Activated T-cell treated with anti-CD3 and anti-CD28 coated beads, Interleukin-2, amount 50 U/mL, for 24 hours (primary cell): ENCODE results near the gene SLC35F1.
"Not testable (repeated sequence)": the region's sequence is repeated elsewhere in the genome, so short reads cannot be mapped to it uniquely, and the experiment has no call there.

Experiments
- DNase-seq: peaks from one replicate; pipeline ENCODE4 v3.0.0-alpha.2; 2020
- H3K27ac Mint-ChIP-seq: 2 replicates; pipeline ENCODE4 v1.8.0; 2020; ENCODE audit warnings: mild to moderate bottlenecking, mixed read lengths
- H3K27me3 Mint-ChIP-seq: 2 replicates; pipeline ENCODE4 v1.8.0; 2020; ENCODE audit warnings: mixed read lengths
- H3K36me3 Mint-ChIP-seq: 2 replicates; pipeline ENCODE4 v1.8.0; 2020; ENCODE audit warnings: low read depth, mixed read lengths
- H3K4me1 Mint-ChIP-seq: 2 replicates; pipeline ENCODE4 v1.8.0; 2020; ENCODE audit warnings: low read depth, mixed read lengths
- H3K4me3 Mint-ChIP-seq: 2 replicates; pipeline ENCODE4 v1.8.0; 2020; ENCODE audit warnings: mild to moderate bottlenecking, moderate library complexity, mixed read lengths
- H3K9me3 Mint-ChIP-seq: 2 replicates; pipeline ENCODE4 v1.8.0; 2020; ENCODE audit warnings: mixed read lengths

SLC35F1 gene

GRCh38 chr6:117947234-117947633, 40.2 kb downstream of the SLC35F1 start:
- Mint-ChIP-seq H3K4me3 (no peak overlapping the region), H3K27me3 (peaks cover 21% of the 10 kb centered on the region), H3K9me3 (no peaks in the 10 kb centered on the region), H3K27ac (no peak overlapping the region), H3K4me1 (no peaks in the 10 kb centered on the region), H3K36me3 (no peaks in the 10 kb centered on the region)
- DNase-seq = no peak

- DNase-seq = no peak
- Mint-ChIP-seq H3K27ac (no peak overlapping the region), H3K9me3 (no peaks in the 10 kb centered on the region)
Observed at GRCh38 chr6:117951783-117952182, 44.7 kb downstream of the SLC35F1 start.

GRCh38 chr6:117955684-117956256, 48.7 kb downstream of the SLC35F1 start:
- Mint-ChIP-seq H3K4me1 (no peaks in the 10 kb centered on the region), H3K9me3 (no peaks in the 10 kb centered on the region), H3K36me3 (no peaks in the 10 kb centered on the region), H3K27ac (no peak overlapping the region), H3K27me3 (peaks cover 3% of the 10 kb centered on the region), H3K4me3 (no peak overlapping the region)
- no peak for DNase-seq

More at GRCh38 chr6:117951783-117952182, 44.7 kb downstream of the SLC35F1 start:
- H3K4me3 Mint-ChIP-seq = no peak overlapping the region
- H3K27me3 Mint-ChIP-seq = peaks cover 7% of the 10 kb centered on the region
- no peaks in the 10 kb centered on the region for H3K4me1 Mint-ChIP-seq
- H3K36me3 Mint-ChIP-seq = no peaks in the 10 kb centered on the region

GRCh38 chr6:117956386-117956785, 49.3 kb downstream of the SLC35F1 start:
- Mint-ChIP-seq H3K36me3 (no peaks in the 10 kb centered on the region), H3K9me3 (no peaks in the 10 kb centered on the region), H3K27me3 (peaks cover 3% of the 10 kb centered on the region), H3K27ac (no peak overlapping the region), H3K4me1 (no peaks in the 10 kb centered on the region), H3K4me3 (no peak overlapping the region)
- DNase-seq = no peak

- no peak for DNase-seq
- Mint-ChIP-seq H3K36me3 (no peaks in the 10 kb centered on the region), H3K27me3 (peaks cover 3% of the 10 kb centered on the region), H3K4me1 (no peaks in the 10 kb centered on the region), H3K9me3 (no peaks in the 10 kb centered on the region), H3K27ac (no peak overlapping the region), H3K4me3 (no peak overlapping the region)
Observed at GRCh38 chr6:117958536-117958935, 51.5 kb downstream of the SLC35F1 start.

GRCh38 chr6:117960877-117961276, 53.8 kb downstream of the SLC35F1 start:
- H3K27me3 Mint-ChIP-seq = peaks cover 7% of the 10 kb centered on the region
- H3K4me3 Mint-ChIP-seq = no peak overlapping the region
- H3K36me3 Mint-ChIP-seq = no peaks in the 10 kb centered on the region
- no peaks in the 10 kb centered on the region for H3K4me1 Mint-ChIP-seq
- DNase-seq = no peak
- H3K27ac Mint-ChIP-seq = no peak overlapping the region
- peaks cover 8% of the 10 kb centered on the region for H3K9me3 Mint-ChIP-seq

GRCh38 chr6:117961301-117961700, 54.2 kb downstream of the SLC35F1 start:
- H3K4me1 Mint-ChIP-seq = no peaks in the 10 kb centered on the region
- no peak for DNase-seq
- peaks cover 11% of the 10 kb centered on the region for H3K9me3 Mint-ChIP-seq
- H3K36me3 Mint-ChIP-seq = no peaks in the 10 kb centered on the region
- no peak overlapping the region for H3K4me3 Mint-ChIP-seq
- H3K27ac Mint-ChIP-seq = no peak overlapping the region
- H3K27me3 Mint-ChIP-seq = peaks cover 7% of the 10 kb centered on the region

GRCh38 chr6:117965763-117966162, 58.7 kb downstream of the SLC35F1 start:
- H3K4me1 Mint-ChIP-seq, H3K27ac Mint-ChIP-seq, H3K36me3 Mint-ChIP-seq, DNase-seq, H3K4me3 Mint-ChIP-seq: not testable (repeated sequence)
- Mint-ChIP-seq H3K27me3 (peaks cover 10% of the 10 kb centered on the region), H3K9me3 (peaks cover 11% of the 10 kb centered on the region)

GRCh38 chr6:117971637-117972036, 64.6 kb downstream of the SLC35F1 start:
- Mint-ChIP-seq H3K9me3 (peaks cover 7% of the 10 kb centered on the region), H3K4me3 (no peak overlapping the region), H3K4me1 (no peaks in the 10 kb centered on the region), H3K27ac (no peak overlapping the region), H3K36me3 (no peaks in the 10 kb centered on the region), H3K27me3 (peaks cover 23% of the 10 kb centered on the region)
- no peak for DNase-seq

- no peak overlapping the region for H3K4me3 Mint-ChIP-seq
Observed at GRCh38 chr6:117974914-117975627, 68.0 kb downstream of the SLC35F1 start.

GRCh38 chr6:117976030-117976651, 69.1 kb downstream of the SLC35F1 start:
- Mint-ChIP-seq H3K27ac (no peak overlapping the region), H3K4me3 (no peak overlapping the region), H3K4me1 (no peaks in the 10 kb centered on the region), H3K36me3 (no peaks in the 10 kb centered on the region), H3K27me3 (peaks cover 30% of the 10 kb centered on the region), H3K9me3 (peaks cover 7% of the 10 kb centered on the region)
- no peak for DNase-seq

More at GRCh38 chr6:117974914-117975627, 68.0 kb downstream of the SLC35F1 start:
- no peaks in the 10 kb centered on the region for H3K4me1 Mint-ChIP-seq
- H3K36me3 Mint-ChIP-seq = no peaks in the 10 kb centered on the region
- H3K27ac Mint-ChIP-seq = no peak overlapping the region
- peaks cover 7% of the 10 kb centered on the region for H3K9me3 Mint-ChIP-seq
- peaks cover 39% of the 10 kb centered on the region for H3K27me3 Mint-ChIP-seq
- DNase-seq = no peak

GRCh38 chr6:117985916-117986315, 78.9 kb downstream of the SLC35F1 start:
- DNase-seq = no peak
- Mint-ChIP-seq H3K27me3 (peaks cover 6% of the 10 kb centered on the region), H3K36me3 (no peaks in the 10 kb centered on the region), H3K27ac (no peak overlapping the region), H3K4me3 (no peak overlapping the region), H3K9me3 (no peaks in the 10 kb centered on the region), H3K4me1 (peaks cover 2% of the 10 kb centered on the region)

GRCh38 chr6:117986396-117986795, 79.3 kb downstream of the SLC35F1 start:
- Mint-ChIP-seq H3K27ac (no peak overlapping the region), H3K9me3 (no peaks in the 10 kb centered on the region), H3K4me1 (peaks cover 2% of the 10 kb centered on the region), H3K36me3 (no peaks in the 10 kb centered on the region), H3K4me3 (no peak overlapping the region), H3K27me3 (peaks cover 6% of the 10 kb centered on the region)
- no peak for DNase-seq

- peaks cover 23% of the 10 kb centered on the region for H3K27me3 Mint-ChIP-seq
- H3K4me3 Mint-ChIP-seq = no peak overlapping the region
- no peaks in the 10 kb centered on the region for H3K9me3 Mint-ChIP-seq
- DNase-seq = no peak
- peaks cover 2% of the 10 kb centered on the region for H3K4me1 Mint-ChIP-seq
- no peak overlapping the region for H3K27ac Mint-ChIP-seq
- H3K36me3 Mint-ChIP-seq = no peaks in the 10 kb centered on the region
Observed at GRCh38 chr6:117989086-117989485, 82.0 kb downstream of the SLC35F1 start.

- H3K9me3 Mint-ChIP-seq = no peaks in the 10 kb centered on the region
Observed at GRCh38 chr6:117990151-117990550, 83.1 kb downstream of the SLC35F1 start.

More at GRCh38 chr6:117990151-117990550, 83.1 kb downstream of the SLC35F1 start:
- H3K36me3 Mint-ChIP-seq = no peaks in the 10 kb centered on the region
- no peak for DNase-seq
- H3K27ac Mint-ChIP-seq = no peak overlapping the region
- H3K4me1 Mint-ChIP-seq = peaks cover under 1% of the 10 kb centered on the region
- no peak overlapping the region for H3K4me3 Mint-ChIP-seq
- peaks cover 29% of the 10 kb centered on the region for H3K27me3 Mint-ChIP-seq
